Stimulated activated CD4-positive, alpha-beta T cell treated with anti-CD3 and anti-CD28 coated beads, TNF-alpha, amount 100 ng/mL, for 24 hours (primary cell): ENCODE data around the gene COX7A2L.
"Not testable (repeated sequence)": the region's sequence is repeated elsewhere in the genome, so short reads cannot be mapped to it uniquely, and the experiment has no call there.

Experiments used
- DNase-seq, 3 experiments: peaks; one replicate each; pipeline ENCODE4 v3.0.0-alpha.2; 2020; ENCODE audit warnings: low read depth in 3 of 3

COX7A2L gene

DNA sequence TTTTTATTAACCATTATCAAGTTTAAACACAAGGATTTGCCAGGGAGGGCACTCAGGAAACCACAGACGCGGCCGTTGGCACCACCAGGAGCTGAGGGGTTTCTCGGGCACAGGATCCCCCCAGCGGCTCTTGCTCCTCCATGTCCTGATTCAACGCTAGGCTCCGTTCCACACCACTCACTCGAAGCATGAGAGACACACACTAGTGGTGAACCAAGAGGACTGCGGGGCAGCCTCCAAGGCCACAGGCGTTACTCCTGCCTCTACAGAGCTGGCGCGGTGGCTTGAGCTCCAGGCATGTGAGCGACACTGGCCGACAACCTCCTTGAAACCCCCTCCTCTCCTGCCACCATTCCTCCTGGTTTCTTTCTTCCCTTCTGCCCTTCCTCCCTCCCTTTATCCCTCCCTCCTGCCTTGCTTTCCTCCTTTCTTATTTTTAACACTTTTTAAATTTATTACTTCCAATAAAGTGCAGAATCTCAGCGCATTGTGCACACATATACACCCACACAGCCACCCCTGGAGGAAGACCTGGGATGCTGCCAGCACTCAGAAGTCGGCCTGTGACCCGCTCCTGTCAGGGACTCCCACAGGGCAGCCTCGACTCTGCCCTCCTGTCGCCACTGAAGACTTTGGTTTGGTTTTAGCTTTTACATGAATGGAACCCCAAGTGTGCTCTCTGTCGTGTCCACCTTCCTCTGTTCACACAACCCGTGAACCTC, 21.7 kb downstream of the COX7A2L start:
- DNase-seq: no peak

DNA sequence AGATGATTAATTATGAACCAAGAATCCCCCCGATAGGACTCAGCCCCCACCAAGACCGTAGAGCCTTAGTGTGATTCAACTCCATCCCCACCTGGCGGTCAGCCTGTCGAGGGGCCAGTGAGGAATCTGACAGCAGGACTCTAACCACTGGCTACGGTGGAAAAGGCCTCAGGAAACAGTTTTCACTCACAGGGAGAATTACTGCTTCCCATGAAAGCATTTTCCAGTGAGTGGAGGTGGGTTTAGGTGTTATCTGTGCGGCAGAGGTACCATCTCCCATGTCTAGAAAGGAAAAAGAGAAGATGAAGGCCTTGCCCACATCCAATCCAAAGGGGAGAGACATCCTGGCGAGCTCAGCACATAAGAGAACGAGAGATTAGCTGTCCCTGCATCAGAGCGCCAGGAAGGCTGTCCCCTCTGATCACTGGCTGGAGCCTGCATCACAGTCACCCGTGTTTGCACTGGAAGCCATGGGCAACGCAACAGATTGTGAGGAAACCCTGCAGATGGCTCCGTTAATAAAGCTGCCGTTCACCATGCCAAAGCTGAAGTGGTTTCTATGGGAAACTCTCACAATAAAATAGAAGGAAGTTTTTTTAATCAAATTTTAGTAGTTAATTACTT, 22.3 kb downstream of the COX7A2L start:
- DNase-seq: no peak

DNA sequence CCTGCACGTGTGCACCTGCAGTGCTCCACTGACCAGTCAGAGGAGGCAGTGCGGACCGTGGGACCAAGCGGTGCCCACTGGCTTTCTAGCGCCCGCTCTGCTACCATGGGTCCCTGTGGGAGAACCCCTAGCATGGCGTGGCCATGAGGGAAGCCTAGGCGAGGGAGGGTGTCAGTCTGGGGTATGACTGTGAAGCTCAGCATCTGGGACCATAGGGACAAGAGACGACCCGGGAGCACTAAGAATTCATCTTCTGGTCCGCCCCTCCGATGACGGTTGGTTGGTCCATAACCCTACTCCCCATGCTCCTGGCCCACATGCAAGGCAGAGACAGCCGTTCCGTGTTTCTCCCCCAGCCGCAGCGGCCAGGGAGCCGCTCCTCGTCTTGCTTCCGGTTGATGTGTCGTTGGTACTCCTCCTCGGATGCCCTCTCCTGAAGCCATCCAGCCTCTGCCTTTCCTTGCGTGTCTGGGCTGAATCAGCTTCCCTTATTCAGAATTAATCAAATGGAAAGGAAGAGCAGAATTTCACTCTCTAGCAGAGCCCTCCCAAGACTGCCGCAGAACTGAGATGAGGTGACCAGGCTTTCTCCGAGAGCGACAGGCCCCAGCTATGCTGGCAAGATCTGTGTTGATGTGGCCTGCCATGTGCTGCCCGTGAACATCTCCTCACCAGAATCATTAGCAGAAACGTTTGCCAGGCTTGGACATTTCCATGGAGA, 23.0 kb downstream of the COX7A2L start:
- no peak for DNase-seq

DNA sequence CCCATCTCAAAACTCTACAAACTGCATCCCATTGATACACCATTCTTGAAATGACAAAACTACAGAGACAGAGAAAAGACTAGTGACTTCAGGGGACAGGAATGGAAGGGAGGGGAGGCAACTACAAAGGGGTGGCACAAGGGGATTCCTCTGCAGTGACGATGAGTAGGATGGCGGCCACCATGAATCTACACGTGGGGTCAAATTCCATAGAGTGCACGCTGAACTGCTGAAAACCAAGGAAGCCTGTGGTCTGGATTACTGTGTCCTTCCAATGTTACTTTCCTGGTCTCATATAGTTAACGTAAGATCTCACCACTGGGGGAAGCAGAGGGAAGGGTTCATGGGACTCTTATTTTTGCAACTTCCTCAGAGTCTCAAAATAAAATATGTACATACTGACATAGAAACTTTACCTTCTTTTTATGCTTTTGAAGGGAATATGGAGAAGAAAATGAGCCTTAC, 23.6 kb downstream of the COX7A2L start:
- no peak for DNase-seq

DNA sequence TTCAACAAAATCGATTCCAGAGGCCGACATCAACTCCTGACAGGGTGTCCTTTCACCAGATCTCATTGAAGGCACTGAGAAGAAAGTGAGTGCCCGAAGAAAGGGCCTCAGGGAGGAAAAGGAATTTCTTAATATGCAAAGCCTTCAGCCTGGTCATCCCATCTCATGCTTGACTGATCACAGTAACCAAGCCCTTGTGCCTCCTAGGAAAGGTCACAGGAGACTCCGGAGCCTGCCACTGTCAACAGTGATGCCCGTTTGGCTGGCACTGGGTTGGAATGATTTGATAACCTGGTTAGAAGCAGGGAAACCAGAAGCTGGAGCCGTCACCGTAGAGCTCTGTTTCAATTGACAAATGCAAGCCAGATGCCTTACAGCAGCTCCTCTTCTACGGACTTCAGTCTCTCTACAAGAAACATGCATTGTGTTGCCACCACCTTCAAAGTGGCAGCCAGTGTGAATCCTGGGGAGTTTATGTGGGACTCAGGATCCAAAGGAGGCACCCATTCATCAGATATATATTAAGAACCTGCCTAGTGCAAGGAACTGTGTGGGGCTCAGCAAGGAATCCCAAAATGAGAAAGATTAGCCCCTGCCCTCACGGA, 24.6 kb downstream of the COX7A2L start:
- no peak for DNase-seq

DNA sequence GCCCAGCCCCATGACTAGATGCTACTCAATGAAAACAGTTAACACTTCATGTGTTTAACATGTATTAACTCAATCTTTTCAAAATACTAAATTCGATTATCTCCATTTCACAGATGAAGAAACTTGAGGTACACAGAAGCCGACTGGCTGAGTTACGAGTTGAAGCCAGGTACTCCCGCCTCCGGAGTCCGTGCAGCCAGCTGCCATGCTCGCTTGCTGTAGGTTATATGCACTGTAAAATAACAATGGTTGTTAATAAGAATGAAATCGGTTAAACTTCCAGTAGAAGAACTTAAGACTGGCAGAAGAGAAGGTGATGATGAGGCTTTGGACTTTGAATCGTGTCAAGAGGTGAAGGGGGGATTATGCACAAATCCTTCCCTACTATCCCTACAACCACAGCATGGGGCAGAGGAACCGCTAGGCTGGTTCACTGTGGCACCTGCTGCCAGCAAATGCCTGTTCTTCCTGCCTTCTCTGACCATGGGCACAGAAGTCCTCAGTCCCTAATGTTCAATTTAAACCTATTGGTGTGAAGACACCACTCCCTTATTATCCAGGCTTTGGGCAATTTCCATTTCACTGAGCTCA, 25.4 kb downstream of the COX7A2L start:
- DNase-seq: no peak

DNA sequence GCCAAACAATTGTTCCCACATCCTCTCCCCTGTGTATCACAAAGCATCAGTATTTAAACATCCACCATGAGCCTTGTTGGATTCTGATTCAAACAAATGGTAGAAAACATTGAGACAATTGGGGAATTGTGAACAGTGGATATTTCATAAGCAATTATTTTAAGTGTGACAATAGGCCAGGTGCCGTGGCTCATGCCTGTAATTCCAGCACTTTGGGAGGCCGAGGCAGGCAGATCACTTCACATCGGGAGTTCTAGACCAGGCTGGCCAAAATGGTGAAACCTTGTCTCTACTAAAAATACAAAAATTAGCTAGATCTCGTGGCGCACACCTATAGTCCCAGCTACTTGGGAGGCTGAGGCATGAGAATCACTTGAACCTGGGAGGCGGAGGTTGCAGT, 26.2 kb downstream of the COX7A2L start:
- not testable (repeated sequence) for DNase-seq

GRCh38 chr2:42334220-42334619, 26.8 kb downstream of the COX7A2L start:
- no peak for DNase-seq

- DNase-seq: no peak
Observed at GRCh38 chr2:42333579-42333978, 27.4 kb downstream of the COX7A2L start.

DNA sequence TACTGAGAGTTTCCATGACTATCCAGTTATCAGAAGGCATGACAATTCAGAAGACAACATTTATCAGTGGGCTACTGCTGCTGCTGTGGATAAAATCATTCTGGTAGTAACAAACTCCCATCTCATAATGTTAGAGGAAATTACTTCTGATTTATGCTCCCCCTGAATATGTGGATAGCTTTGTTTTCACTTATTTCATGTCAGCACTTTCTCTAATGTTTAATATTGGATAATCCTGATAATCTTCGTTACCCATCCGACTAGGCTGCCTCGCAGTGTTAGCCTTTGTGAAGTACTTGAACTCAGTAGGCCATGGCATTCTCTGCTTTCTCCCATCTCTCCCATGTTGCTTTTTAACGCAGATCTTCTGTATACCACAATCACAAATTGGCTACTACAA, 28.4 kb downstream of the COX7A2L start:
- DNase-seq: no peak

DNA sequence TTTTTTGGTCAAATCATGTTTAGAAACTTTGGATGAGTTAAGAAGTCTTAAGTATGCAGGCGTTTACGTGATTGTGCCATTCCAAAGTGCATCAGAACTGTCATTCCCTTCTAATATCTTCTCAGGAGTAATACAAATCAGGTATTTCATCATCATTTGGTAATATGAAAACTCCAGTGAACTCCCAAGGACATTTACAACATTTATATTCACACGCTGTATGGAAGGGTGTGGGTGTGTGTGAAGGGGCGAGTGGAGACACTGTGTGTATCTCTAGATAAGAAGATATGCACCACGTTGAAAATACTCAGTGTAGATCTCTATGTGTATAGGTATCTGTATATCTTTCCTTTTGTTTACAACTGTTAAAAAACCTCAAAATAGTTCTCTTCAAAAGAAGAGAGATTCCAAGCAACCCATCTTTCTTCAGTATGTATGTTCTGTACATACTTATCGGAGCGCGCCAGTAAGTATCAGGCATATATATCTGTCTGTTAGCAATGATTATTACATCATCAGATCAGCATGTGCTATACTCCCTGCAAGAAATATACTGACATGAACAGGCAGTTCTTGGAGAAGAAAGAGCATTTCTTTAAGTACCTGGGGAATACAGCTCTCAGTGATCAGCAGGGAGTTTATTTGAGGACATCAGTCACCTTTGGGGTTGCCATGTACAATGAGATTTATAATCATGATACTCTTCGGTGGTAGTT, 29.3 kb downstream of the COX7A2L start:
- no peak for DNase-seq

- no peak for DNase-seq
Observed at GRCh38 chr2:42329736-42330135, 31.3 kb downstream of the COX7A2L start.

GRCh38 chr2:42328923-42329322, 32.1 kb downstream of the COX7A2L start:
- no peak for DNase-seq

GRCh38 chr2:42328148-42328833, 32.7 kb downstream of the COX7A2L start:
- no peak for DNase-seq

DNA sequence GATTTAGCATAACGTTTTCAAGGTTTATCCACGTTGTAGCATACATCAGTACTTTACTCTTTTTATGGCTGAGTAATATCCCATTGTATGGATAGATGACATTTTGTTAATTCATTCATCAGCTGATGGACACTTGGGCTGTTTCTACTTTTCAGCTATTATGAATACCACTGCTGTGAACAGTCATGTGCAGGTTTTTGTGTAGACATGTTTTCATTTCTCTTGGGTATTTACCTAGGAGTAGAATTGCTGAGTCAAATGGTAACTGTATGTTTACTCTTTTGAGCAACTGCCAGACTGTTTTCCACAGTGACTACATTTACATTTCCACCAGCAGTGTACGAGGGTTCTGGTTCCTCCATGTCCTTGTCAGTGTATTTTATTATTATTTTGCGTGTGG, 33.9 kb downstream of the COX7A2L start:
- no peak for DNase-seq

DNA sequence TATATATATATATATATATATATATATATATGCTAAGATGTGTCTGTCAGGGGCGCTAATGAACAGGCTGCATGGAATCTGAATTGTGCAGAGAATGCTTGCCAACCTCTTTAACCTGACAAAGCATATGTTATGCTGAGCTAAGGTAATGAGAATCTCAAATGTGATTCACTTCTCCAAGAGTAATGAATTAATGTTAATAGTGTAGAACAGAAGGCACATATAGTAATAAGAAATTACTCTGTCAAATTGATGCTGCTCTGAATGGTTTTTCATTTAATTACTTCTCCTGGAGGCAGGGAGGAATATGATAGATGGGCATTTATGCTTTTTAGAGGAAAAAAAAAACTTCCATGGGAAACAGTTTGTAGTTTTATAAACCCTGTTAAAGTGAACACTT, 35.4 kb downstream of the COX7A2L start:
- no peak for DNase-seq

DNA sequence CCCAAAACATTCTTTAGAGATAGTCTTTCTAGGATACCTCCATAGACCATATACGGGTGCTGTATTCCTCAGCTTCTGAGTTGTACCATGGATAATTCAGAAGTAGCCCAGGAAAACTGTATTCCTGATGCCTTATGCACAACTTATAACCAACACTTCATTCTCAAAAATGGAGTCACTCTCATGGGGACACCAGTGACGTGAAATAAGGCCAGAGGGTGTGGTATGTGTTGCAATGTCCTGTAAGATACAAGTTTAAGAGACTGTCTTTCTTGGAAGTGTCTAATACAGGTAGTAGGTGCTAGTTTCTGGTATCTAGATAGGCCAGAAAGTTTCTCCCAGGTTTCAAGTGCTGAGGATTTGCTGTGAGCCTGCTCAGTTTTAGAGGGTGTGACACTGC, 36.1 kb downstream of the COX7A2L start:
- no peak for DNase-seq

DNA sequence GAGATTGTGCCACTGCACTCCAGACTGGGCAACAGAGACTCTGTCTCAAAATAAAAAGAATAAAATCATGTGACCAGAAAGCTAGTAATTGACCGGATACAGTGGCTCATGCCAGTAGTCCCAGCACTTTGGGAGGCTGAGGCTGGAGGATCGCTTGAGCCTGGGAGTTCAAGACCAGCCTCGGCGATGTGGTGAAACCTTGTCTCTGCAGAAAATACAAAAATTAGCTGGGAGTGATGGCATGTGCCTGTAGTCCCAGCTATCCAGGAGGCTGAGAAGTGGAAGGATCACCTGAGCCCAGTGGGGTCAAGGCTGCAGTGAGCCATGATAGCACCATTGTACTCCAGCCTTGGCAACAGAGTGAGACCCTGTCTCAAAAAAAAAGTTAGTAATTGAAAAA, 36.8 kb downstream of the COX7A2L start:
- DNase-seq: no peak

DNA sequence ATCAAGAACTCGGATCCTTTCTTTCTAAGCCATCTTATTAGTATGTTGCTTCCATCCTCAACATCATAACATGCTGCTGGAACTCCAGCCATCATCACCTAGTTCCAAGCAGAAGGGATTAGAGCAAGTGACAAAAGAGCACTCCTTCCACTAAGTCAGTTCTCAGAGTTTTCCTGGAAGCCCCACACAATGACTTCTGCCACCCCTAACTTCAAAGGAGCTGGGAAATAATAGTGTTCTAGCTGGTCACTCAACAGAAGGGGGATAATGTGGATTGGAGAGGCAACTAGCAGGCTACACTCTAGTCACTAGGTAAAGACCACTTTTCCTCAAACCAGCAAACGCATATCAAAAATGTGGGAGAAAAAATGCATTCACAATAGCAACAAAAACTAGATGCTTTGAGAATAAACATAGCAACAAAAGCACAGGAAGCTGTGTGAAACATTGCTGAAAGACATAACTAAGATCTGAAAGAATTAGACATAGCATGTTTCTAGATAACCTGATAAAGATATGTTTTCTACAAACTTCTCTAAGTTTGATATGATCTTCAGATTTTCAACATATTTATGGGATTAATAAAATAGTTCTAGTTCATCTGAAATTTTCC, 39.5 kb downstream of the COX7A2L start:
- DNase-seq: no peak

DNA sequence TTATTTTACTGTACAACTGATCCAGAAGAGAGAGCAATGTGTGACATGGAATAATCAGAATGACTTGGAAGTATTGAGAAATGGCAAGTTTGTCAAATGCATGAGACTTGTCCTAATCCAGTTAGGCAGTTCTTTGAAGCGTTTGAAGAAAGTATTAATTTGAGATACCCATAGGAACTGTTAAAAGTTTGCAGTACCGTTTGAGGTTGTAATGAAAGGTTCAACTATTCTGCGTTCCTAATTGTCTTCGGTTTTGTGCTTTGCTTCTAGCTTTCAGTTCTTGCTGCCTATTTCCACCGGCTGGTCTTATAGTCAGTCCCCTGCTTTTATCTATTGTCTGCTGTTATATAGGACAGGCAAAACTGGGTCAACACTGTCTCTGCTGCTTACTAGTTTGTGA, 41.8 kb downstream of the COX7A2L start:
- no peak for DNase-seq
